ENCODE results near the gene SHKBP1. TPM values are rescaled to one million over a fixed set of nuclear protein-coding genes. Genes with fewer than 3 reads are reported as not detected.

The SHKBP1 gene
- total RNA-seq, 2 donors from 2014 or later, result 15.8 to 35.6 TPM

GRCh38 chr19:40584007-40584406, 7.3 kb downstream of the SHKBP1 start:
- no peaks in the 10 kb centered on the region for H3K9me3 ChIP-seq
- H3K36me3 ChIP-seq, result peaks cover 11% of the 10 kb centered on the region

GRCh38 chr19:40585241-40585981, 8.7 kb downstream of the SHKBP1 start:
- Histone ChIP-seq H3K4me3 (no peak overlapping the region), H3K27me3 (no peaks in the 10 kb centered on the region), H3K4me1 (no peaks in the 10 kb centered on the region), H3K9me3 (no peaks in the 10 kb centered on the region), H3K27ac (no peak overlapping the region), H3K36me3 (peaks cover 7% of the 10 kb centered on the region)
- no peak for DNase-seq (ENCODE audit: low spot score)
- no peak for TF ChIP-seq CTCF (IDR thresholded peaks at IDR 0.05)

More at GRCh38 chr19:40584007-40584406, 7.3 kb downstream of the SHKBP1 start:
- H3K4me3 ChIP-seq, result no peak overlapping the region
- no peak for TF ChIP-seq CTCF (IDR thresholded peaks at IDR 0.05)
- no peak for DNase-seq (ENCODE audit: low spot score)
- H3K4me1 ChIP-seq, result no peaks in the 10 kb centered on the region
- no peaks in the 10 kb centered on the region for H3K27me3 ChIP-seq
- no peak overlapping the region for H3K27ac ChIP-seq

- TF ChIP-seq CTCF (IDR thresholded peaks at IDR 0.05), result no peak
- no peak overlapping the region for H3K27ac ChIP-seq
- H3K36me3 ChIP-seq, result peaks cover 1% of the 10 kb centered on the region
- H3K27me3 ChIP-seq, result no peaks in the 10 kb centered on the region
- H3K4me1 ChIP-seq, result no peaks in the 10 kb centered on the region
- DNase-seq (ENCODE audit: low spot score), result no peak
- H3K9me3 ChIP-seq, result no peaks in the 10 kb centered on the region
- H3K4me3 ChIP-seq, result no peak overlapping the region
Measured at GRCh38 chr19:40585982-40586422, 9.3 kb downstream of the SHKBP1 start.

- TF ChIP-seq CTCF (IDR thresholded peaks at IDR 0.05), result no peak
- Histone ChIP-seq H3K36me3 (no peaks in the 10 kb centered on the region), H3K27me3 (no peaks in the 10 kb centered on the region), H3K27ac (no peak overlapping the region), H3K9me3 (no peaks in the 10 kb centered on the region), H3K4me1 (no peaks in the 10 kb centered on the region), H3K4me3 (no peak overlapping the region)
- no peak for DNase-seq (ENCODE audit: low spot score)
Measured at GRCh38 chr19:40586611-40587010, 9.9 kb downstream of the SHKBP1 start.

- no peaks in the 10 kb centered on the region for H3K36me3 ChIP-seq
- TF ChIP-seq CTCF (IDR thresholded peaks at IDR 0.05), result no peak
Measured at GRCh38 chr19:40588110-40588854, 11.6 kb downstream of the SHKBP1 start.

More at GRCh38 chr19:40588110-40588854, 11.6 kb downstream of the SHKBP1 start:
- DNase-seq (ENCODE audit: low spot score), result no peak
- Histone ChIP-seq H3K9me3 (no peaks in the 10 kb centered on the region), H3K27ac (no peak overlapping the region), H3K27me3 (no peaks in the 10 kb centered on the region), H3K4me1 (no peaks in the 10 kb centered on the region), H3K4me3 (no peak overlapping the region)
